Smooth muscle cell (in vitro differentiated cells): ENCODE results near the gene STIL. TPM values are rescaled to one million over a fixed set of nuclear protein-coding genes. Genes with fewer than 3 reads are reported as not detected.

Experiments
- DNase-seq: peaks from one replicate; lab custom pipeline; 2025; ENCODE audit not compliant: unreplicated experiment; lab: John Stamatoyannopoulos, UW
- H2AFZ ChIP-seq: fragments of 200-600 bp; sonication (generic); 2 replicates; pipeline ENCODE4 v1.6.0; 2016; ENCODE audit warnings: antibody characterized with exemption, low read depth, mild to moderate bottlenecking
- H3F3A ChIP-seq: fragments of 200-600 bp; sonication (generic); 2 replicates; pipeline ENCODE4 v1.6.0; 2017; ENCODE audit warnings: antibody characterized with exemption, low read depth
- H3K27ac ChIP-seq: fragments of 200-600 bp; sonication (generic); 2 replicates; pipeline ENCODE4 v1.5.1; 2016; ENCODE audit warnings: low read depth, mild to moderate bottlenecking
- H3K27me3 ChIP-seq: fragments of 200-600 bp; sonication (generic); 2 replicates; pipeline ENCODE4 v1.6.1; 2016; ENCODE audit warnings: low read depth, mild to moderate bottlenecking
- H3K36me3 ChIP-seq: fragments of 200-600 bp; sonication (generic); 2 replicates; pipeline ENCODE4 v1.5.1; 2016; ENCODE audit warnings: low read depth
- H3K4me1 ChIP-seq: fragments of 200-600 bp; sonication (generic); 2 replicates; pipeline ENCODE4 v1.5.1; 2016; ENCODE audit warnings: low read depth
- H3K4me2 ChIP-seq: fragments of 200-600 bp; sonication (generic); 2 replicates; pipeline ENCODE4 v1.6.0; 2016; ENCODE audit warnings: mild to moderate bottlenecking
- H3K4me3 ChIP-seq: fragments of 200-600 bp; sonication (generic); 2 replicates; pipeline ENCODE4 v1.5.1; 2016; ENCODE audit warnings: mild to moderate bottlenecking
- H3K79me2 ChIP-seq: fragments of 200-600 bp; sonication (generic); 2 replicates; pipeline ENCODE4 v1.6.0; 2016; ENCODE audit warnings: low read depth, mild to moderate bottlenecking
- H3K9ac ChIP-seq: fragments of 200-600 bp; sonication (generic); 2 replicates; pipeline ENCODE4 v1.6.0; 2016; ENCODE audit warnings: low read depth
- H3K9me3 ChIP-seq: fragments of 200-600 bp; sonication (generic); replicated peaks from 2 replicates; pipeline ENCODE4 v1.5.1; 2016; ENCODE audit warnings: low read depth
- H4K20me1 ChIP-seq: fragments of 200-600 bp; sonication (generic); 2 replicates; pipeline ENCODE4 v1.6.0; 2016; ENCODE audit warnings: low read depth
- WGBS: methylation state at CpG from one replicate; pipeline ENCODE4 v1.1.7; 2016; ENCODE audit warnings: low lambda C conversion rate; 5-methylcytosine and 5-hydroxymethylcytosine counted together
- polyA plus RNA-seq: library from polyadenylated mRNA; unstranded; fragments of >200 nt; fragmentation: Nextera tagmentation; extraction: Ambion mirVana; gene quantifications from 2 replicates; pipeline ENCODE4 v1.2.1, GENCODE V29; 2016
- total RNA-seq: library from RNA; depleted of rRNA; stranded (reverse); fragments of >200 nt; gene quantifications from 2 replicates; pipeline ENCODE4 v1.2.3, GENCODE V29; 2014
- TF ChIP-seq, protein P1 (sequence below): fragments of 200-600 bp; sonication (generic); IDR thresholded peaks from 2 replicates; pipeline ENCODE4 v1.5.1; 2017; ENCODE audit warnings: borderline replicate concordance, mild to moderate bottlenecking, antibody characterized with exemption; ENCODE audit not compliant: insufficient read depth, poor library complexity, severe bottlenecking

Gene STIL
- total and polyA plus RNA-seq, 2 experiments from 2014 or later = 4.6 to 6.1 TPM

DNA sequence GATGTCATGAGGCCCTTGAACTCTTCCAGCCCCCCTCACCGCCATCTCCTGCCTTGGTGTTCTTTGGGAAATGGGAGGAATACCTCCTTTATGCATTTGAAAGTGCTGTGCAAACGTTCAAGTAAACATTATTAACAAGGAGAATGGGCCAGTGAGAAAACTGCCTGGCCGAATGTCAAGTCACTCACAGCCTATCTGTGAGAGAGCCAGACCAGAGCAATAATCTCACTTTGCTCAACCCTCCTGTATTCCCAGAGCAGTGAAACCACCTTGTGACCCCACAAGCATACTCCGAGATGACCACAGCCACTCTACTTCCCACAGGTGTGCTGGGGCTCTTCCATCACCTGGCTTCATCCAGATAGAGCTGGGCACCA, 87.1 kb downstream of the STIL start:
- WGBS = 39% methylated on average over 4 of the region's 4 CpGs

DNA sequence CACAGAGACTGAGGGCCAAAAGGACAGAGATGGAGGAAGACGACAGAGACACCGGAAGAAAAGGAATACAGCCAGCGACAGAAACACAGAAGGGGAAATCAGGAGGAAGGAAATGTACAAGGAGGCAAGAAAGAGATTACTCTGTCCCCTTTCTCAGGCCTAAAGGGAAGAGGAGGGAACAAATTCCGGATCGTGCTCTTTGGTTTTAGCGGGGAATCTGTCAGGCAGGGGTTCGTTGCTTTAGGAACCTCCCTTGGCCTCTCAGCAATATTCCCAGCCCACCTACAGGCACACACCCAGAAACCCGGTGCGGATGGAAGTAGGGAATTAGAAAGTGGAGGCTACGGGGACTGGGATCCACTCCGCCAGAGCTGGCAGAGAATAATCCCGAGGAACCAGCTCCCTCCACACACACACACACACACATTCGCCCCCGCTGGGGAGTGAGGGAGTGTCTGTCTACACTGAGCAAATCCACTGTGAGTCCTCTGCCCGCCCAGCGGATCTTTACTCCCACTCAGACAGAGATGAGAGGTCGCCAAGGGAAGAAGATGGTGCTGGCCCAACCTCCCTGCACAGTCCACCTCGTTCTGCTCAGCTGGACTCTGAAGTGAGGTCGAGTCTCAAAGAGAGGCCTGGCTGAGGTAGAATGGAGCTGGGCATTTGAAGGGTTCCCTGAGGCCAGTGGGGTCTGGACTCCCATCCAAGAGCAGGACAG, 87.7 kb downstream of the STIL start:
- H3K36me3 ChIP-seq = no peaks in the 10 kb centered on the region
- peaks cover 100% of the 10 kb centered on the region for H3K27me3 ChIP-seq
- H3K4me1 ChIP-seq = peaks cover 12% of the 10 kb centered on the region
- peak overlapping the region; percentile 78 for H3K4me2 ChIP-seq
- no peak overlapping the region for H3K27ac ChIP-seq
- H2AFZ ChIP-seq = no peak overlapping the region
- H4K20me1 ChIP-seq = no peaks in the 10 kb centered on the region
- no peak for DNase-seq
- TF ChIP-seq, protein P1, sequence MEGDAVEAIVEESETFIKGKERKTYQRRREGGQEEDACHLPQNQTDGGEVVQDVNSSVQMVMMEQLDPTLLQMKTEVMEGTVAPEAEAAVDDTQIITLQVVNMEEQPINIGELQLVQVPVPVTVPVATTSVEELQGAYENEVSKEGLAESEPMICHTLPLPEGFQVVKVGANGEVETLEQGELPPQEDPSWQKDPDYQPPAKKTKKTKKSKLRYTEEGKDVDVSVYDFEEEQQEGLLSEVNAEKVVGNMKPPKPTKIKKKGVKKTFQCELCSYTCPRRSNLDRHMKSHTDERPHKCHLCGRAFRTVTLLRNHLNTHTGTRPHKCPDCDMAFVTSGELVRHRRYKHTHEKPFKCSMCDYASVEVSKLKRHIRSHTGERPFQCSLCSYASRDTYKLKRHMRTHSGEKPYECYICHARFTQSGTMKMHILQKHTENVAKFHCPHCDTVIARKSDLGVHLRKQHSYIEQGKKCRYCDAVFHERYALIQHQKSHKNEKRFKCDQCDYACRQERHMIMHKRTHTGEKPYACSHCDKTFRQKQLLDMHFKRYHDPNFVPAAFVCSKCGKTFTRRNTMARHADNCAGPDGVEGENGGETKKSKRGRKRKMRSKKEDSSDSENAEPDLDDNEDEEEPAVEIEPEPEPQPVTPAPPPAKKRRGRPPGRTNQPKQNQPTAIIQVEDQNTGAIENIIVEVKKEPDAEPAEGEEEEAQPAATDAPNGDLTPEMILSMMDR = no peak
- H3F3A ChIP-seq = no peaks in the 10 kb centered on the region
- no peak overlapping the region for H3K9ac ChIP-seq
- no peak overlapping the region for H3K4me3 ChIP-seq
- H3K79me2 ChIP-seq = no peaks in the 10 kb centered on the region
- H3K9me3 ChIP-seq = no peaks in the 10 kb centered on the region
- WGBS = 8% methylated on average over 19 of the region's 19 CpGs

More for the DNA sequence above, 87.1 kb downstream of the STIL start:
- H3K27me3 ChIP-seq = peaks cover 100% of the 10 kb centered on the region
- no peak overlapping the region for H3K9ac ChIP-seq
- no peak overlapping the region for H3K27ac ChIP-seq
- peaks cover 4% of the 10 kb centered on the region for H4K20me1 ChIP-seq
- no peaks in the 10 kb centered on the region for H3K36me3 ChIP-seq
- H3K4me1 ChIP-seq = peaks cover 17% of the 10 kb centered on the region
- no peaks in the 10 kb centered on the region for H3K9me3 ChIP-seq
- no peak overlapping the region for H3K4me2 ChIP-seq
- TF ChIP-seq, protein P1 = no peak
- no peaks in the 10 kb centered on the region for H3F3A ChIP-seq
- H2AFZ ChIP-seq = no peak overlapping the region
- H3K79me2 ChIP-seq = no peaks in the 10 kb centered on the region
- H3K4me3 ChIP-seq = no peak overlapping the region
- no peak for DNase-seq

DNA sequence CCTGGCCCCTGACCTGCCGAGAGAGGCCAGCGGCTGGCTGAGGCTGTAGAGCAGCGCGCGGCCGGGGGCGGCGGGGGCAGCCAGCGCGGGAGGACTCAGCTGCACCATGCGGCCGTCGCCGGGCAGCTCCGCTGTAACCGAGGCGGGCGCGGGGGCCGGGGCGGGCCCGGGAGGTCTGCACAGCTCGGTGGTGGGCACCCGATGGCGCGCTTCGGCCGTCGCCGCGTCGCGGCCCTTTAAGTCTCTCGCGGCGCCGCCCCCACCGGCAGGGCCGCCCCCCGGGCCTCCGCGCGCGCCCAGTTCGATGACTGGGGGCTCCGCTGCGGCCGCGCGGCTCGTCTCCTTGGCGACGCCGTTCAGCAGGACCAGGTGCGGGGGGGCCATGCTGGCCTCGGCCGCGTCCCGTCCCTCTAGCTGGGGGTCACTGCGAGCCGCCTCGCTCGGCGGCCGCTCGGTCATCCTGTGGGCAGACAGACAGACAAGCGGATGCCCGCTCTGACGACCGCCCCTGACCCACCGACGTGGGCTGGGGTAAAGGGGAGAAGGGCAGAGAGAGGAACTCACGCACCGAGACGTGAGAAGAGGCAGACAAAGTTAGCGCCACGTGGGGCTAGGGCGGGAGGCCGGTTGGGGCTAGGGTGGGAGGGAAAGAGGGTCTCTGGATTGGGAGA, 88.4 kb downstream of the STIL start:
- Histone ChIP-seq H3K9ac (no peak overlapping the region), H3K27ac (no peak overlapping the region), H3K4me3 (peak overlapping the region; percentile 35), H3K9me3 (no peaks in the 10 kb centered on the region), H3K4me2 (peak overlapping the region; percentile 78), H3K4me1 (peaks cover 5% of the 10 kb centered on the region), H2AFZ (no peak overlapping the region), H3K79me2 (no peaks in the 10 kb centered on the region), H4K20me1 (no peaks in the 10 kb centered on the region), H3K36me3 (no peaks in the 10 kb centered on the region), H3K27me3 (peaks cover 100% of the 10 kb centered on the region), H3F3A (no peaks in the 10 kb centered on the region)
- 2% methylated on average over 55 of the region's 79 CpGs for WGBS
- DNase-seq = no peak
- TF ChIP-seq, protein P1 = no peak
